Measurements from ENCODE around the gene HIF3A.
"Not testable (repeated sequence)": the region's sequence is repeated elsewhere in the genome, so short reads cannot be mapped to it uniquely, and the experiment has no call there.

Gene HIF3A

GRCh38 chr19:46294494-46294893 is 2.3 kb upstream of the HIF3A start:
- no peak for DNase-seq (ENCODE audit: low read depth)

GRCh38 chr19:46295401-46296201 is 1.2 kb upstream of the HIF3A start:
- no peak for DNase-seq (ENCODE audit: low read depth)

DNA sequence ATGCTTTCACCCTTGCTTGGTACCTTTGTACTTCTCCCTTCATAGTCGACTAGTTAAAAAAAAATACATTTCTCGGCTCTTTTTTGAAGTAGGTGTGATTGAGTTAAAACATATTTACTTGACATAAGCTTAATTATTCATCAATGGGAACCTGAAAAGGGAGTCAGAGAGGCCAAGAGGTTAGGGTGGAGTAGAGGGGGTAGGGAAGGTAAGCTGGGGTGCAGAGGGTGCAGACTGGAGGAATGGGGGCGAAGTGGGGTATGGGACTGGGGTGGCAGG is 701 bp upstream of the HIF3A start:
- no peak for DNase-seq (ENCODE audit: low read depth)

GRCh38 chr19:46297700-46298478 is 1.0 kb downstream of the HIF3A start:
- no peak for DNase-seq (ENCODE audit: low read depth)

GRCh38 chr19:46298479-46299003 is 1.7 kb downstream of the HIF3A start:
- DNase-seq (ENCODE audit: low read depth), result no peak

- no peak for DNase-seq (ENCODE audit: low read depth)
Measured at GRCh38 chr19:46299004-46299509, 2.2 kb downstream of the HIF3A start.

GRCh38 chr19:46299695-46300094 is 2.9 kb downstream of the HIF3A start:
- no peak for DNase-seq (ENCODE audit: low read depth)

- DNase-seq (ENCODE audit: low read depth), result no peak
Measured at GRCh38 chr19:46303322-46303690, 6.5 kb downstream of the HIF3A start.

GRCh38 chr19:46303691-46304397 is 7.0 kb downstream of the HIF3A start:
- no peak for DNase-seq (ENCODE audit: low read depth)

DNA sequence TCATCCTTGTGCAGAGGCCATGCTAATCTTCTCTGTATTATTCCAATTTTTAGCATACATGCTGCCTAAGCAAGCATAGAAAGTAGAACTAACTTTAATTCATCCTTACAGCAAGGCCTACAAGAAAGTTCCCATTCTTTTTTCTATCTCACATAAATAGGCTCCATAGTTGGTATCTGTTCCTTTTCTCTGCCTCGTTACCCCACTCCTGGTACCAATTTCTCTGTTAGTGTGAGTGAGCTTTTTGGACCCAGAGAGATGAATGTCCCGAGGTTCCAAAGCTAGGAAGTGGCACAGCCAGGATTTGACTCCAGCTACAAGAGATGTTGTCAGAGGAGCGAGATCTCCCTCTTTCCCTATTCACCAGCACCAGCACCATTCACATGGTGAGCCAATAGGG is 9.7 kb downstream of the HIF3A start:
- no peak for DNase-seq (ENCODE audit: low read depth)

- no peak for DNase-seq (ENCODE audit: low read depth)
Measured at GRCh38 chr19:46308510-46308909, 11.7 kb downstream of the HIF3A start.

DNA sequence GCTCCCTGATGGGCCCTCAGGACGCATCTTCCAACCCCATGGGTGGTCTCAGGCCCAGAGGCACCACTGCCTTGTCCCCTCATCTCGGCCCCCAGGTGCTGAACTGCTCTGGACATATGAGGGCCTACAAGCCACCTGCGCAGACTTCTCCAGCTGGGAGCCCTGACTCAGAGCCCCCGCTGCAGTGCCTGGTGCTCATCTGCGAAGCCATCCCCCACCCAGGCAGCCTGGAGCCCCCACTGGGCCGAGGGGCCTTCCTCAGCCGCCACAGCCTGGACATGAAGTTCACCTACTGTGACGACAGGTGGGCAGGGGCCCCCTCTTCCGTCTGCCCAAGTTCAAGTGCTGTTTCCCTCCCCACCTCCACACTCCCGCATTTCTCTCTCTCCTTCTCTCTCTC is 12.2 kb downstream of the HIF3A start:
- no peak for DNase-seq (ENCODE audit: low read depth)

DNA sequence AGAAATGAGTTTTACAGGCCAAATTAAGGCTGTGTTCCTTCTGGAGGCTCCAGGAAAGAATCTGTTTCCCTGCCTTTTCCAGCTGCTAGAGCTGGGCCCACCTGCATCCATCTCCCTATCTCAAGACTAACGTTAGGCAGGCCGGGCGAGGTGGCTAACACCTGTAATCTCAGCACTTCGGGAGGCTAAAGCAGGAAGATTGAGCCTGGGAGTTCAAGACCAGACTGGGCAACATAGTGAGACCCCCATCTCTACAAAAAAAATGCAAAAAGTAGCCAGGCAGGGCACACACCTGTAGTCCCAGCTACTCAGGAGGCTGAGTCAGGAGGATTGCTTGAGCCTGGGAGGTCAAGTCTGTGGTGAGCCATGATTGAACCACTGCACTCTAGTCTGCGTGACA is 14.6 kb downstream of the HIF3A start:
- no peak for DNase-seq (ENCODE audit: low read depth)

DNA sequence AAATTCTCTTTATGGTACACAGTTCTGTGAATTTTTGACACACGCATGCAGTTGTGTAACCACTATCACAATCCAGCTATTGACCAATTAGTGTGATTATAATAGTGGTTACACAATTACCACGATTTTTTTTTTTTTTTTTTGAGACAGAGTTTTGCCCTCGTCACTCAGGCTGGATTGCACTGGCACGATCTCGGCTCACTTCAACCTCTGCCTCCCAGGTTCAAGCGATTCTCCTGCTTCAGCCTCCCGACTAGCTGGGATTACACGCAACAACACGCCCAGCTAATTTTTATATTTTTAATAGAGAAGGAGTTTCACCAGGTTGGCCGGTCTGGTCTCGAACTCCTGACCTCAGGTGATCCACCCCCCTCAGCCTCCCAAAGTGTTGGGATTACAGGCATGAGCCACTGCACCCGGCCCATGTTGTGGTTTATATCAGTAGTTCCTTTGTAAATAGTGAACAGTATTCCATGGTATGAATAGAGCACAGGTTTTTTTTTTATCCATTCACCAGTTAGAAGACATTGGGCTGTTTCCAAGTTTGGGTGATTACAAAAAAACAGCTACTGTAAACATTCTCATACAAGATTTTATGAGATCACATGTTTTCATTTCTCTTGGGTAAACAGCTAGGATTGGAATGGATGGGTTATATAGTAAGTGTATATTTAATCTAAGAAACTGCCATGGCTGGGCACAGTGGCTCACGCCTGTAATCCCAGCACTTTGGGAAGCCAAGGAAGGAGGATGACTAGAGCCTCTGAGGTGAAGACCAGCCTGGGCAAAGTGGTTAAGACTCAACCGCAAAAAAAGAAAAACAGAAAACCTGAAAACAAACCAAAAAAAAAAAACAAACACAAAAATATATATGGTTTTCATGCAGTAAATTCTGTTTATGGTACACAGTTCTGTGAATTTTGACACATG is 17.0 kb downstream of the HIF3A start:
- DNase-seq (ENCODE audit: low read depth), result not testable (repeated sequence)

DNA sequence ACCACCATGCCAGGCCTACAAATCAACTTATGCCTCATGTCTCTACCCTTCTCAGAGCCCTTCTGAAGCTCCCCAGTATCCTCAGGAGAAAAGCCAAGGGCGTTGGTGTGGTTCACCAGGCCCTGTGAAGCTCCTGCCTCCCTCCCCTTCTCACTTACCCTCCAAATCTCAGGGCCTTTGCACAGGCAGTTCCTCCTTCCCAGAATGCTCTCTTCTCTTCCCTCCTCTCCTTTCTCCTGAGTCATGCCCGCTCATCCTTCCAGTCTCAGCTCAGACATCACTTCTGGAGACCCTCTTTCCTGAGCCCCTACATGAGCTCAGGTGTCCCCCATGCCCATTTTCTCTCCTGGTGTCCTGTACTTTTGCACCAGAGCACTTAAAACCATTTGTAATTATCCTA is 20.5 kb downstream of the HIF3A start:
- DNase-seq (ENCODE audit: low read depth), result no peak

DNA sequence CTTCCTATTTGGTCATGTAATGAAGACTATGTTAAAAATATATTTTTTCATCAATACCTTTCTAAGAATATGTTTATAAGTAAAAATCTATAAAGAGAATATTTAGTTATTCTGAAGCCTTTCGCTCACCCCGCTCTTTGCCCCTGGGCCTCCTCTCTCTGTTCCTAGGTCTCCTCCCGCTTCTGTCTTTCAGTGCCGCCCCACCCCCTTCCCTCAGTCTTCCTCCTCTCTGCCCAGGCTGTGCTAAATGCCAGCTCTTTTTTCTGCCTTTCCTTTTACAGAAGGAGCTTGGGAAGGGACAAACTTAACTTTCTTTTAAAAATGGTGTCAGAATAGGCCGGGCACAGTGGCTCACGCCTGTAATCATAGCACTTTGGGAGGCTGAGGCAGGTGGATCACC is 22.8 kb downstream of the HIF3A start:
- DNase-seq (ENCODE audit: low read depth), result no peak

- DNase-seq (ENCODE audit: low read depth), result no peak
Measured at GRCh38 chr19:46320559-46320958, 23.7 kb downstream of the HIF3A start.

GRCh38 chr19:46321653-46322052 is 24.8 kb downstream of the HIF3A start:
- DNase-seq (ENCODE audit: low read depth), result no peak

DNA sequence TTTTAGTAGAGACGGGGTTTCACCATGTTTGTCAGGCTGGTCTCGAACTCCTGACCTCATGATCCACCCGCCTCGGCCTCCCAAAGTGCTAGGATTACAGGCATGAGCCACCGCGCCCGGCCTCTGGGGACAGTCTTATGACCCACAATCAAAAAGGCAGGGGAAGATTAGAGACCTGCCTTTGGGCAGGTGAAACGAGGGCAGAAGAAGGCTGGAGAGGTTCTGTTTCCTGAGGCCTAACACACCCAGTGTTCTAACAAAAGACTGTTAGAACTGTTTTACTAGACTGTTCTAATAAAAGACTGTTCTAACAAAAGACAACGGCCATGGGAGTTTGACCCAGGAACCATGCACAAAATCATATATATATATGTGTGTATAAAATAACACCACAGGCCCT is 26.4 kb downstream of the HIF3A start:
- DNase-seq (ENCODE audit: low read depth), result not testable (repeated sequence)

GRCh38 chr19:46324277-46324676 is 27.4 kb downstream of the HIF3A start:
- DNase-seq (ENCODE audit: low read depth), result no peak

DNA sequence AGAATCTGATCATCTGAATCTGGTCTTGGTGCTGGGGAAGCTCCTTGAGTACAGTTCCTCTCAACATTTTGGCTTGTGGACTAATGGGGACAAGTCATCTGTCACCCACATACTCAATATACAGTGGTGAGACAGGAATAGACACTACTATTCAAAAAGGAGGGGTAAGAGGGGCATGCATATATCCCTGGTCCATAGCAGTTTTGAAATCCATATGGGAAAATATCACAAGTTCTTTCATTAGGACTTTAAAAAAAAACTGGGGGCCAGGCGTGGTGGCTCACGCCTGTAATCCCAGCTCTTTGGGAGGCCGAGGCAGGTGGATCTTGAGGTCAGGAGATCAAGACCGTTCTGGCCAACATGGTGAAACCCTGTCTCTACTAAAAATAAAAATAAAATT is 29.8 kb downstream of the HIF3A start:
- DNase-seq (ENCODE audit: low read depth), result no peak

GRCh38 chr19:46328079-46328478 is 31.2 kb downstream of the HIF3A start:
- DNase-seq (ENCODE audit: low read depth), result no peak
